Stomach smooth muscle (tissue), 2 donors: ENCODE data around the gene WDR76.
"Not testable (repeated sequence)": the region's sequence is repeated elsewhere in the genome, so short reads cannot be mapped to it uniquely, and the experiment has no call there.

ENCODE experiments used
- H3K27ac ChIP-seq: one replicate; pipeline ENCODE4 v1.7.0; 2013; ENCODE audit warnings: mild to moderate bottlenecking, low read length, inconsistent platforms
- H3K27me3 ChIP-seq, 2 donors: one replicate each; pipeline ENCODE4 v1.7.0; 2013; ENCODE audit warnings: low read length in 2 of 2; ENCODE audit not compliant: insufficient read depth in 2 of 2, control insufficient read depth in 1 of 2
- H3K36me3 ChIP-seq, 2 donors: one replicate each; pipeline ENCODE4 v1.7.0; 2013; ENCODE audit warnings: low read length in 2 of 2; ENCODE audit not compliant: control insufficient read depth in 2 of 2, insufficient read depth in 2 of 2
- H3K4me1 ChIP-seq: one replicate; pipeline ENCODE4 v1.7.0; 2013; ENCODE audit warnings: low read length; ENCODE audit not compliant: control insufficient read depth, insufficient read depth
- H3K4me3 ChIP-seq, 2 donors: one replicate each; pipeline ENCODE4 v1.7.0; 2013; ENCODE audit warnings: low read length in 2 of 2
- H3K9ac ChIP-seq, 2 donors: one replicate each; pipeline ENCODE4 v1.7.0; 2013; ENCODE audit warnings: low read length in 2 of 2, mild to moderate bottlenecking in 1 of 2
- H3K9me3 ChIP-seq, 2 donors: one replicate each; pipeline ENCODE4 v1.7.0; 2013; ENCODE audit warnings: low read length in 2 of 2; ENCODE audit not compliant: control insufficient read depth in 2 of 2
- donor health status: healthy.
- donor health status: Pancreatic carcinoma.

WDR76 gene

DNA sequence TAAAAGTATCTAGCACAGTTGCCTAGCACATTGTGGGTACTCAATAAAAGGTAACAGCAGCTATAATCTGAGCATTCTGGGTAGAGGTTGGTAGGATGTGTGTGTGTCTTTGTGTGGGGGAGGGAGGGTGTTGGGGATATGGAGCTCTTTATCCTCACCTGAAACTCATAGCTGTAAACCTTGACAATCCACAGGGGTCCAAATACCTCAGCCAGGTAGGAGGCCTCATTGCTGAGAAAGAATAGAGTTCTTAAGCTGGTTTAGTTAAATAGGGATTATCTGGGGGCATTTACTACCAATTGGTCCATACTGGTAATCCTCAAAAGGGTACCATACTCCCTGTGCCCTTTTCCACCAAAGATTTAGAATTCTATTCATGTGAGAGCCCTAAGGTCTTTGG is 30.8 kb upstream of the WDR76 start:
- Histone ChIP-seq H3K9ac (no peak overlapping the region), H3K27ac (no peak overlapping the region), H3K9me3 (no peaks in the 10 kb centered on the region), H3K27me3 (no peaks in the 10 kb centered on the region), H3K36me3 (peaks cover 41 to 44% of the 10 kb centered on the region in 2 donors), H3K4me3 (no peak overlapping the region), H3K4me1 (peaks cover 54% of the 10 kb centered on the region)

DNA sequence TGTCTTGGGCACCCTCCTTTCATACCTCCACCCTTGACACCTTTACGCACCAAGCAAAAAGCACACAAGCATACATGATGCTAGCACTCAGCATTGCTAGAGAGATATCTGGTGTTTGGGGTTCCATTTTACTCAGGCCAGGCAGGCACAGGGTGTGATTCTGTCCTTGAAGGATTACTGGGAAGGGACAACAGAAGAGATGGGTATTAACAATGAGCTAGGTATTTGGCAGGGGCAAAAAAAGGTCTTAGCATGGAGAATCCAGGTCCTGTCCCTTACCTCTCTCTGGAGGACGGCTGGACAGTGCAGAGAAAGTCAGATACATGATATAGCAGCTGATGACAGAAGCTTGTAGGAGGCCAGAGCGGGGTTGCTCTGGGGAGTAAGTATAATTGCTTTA is 30.2 kb upstream of the WDR76 start:
- H3K9me3 ChIP-seq, result no peaks in the 10 kb centered on the region
- H3K27me3 ChIP-seq, result no peaks in the 10 kb centered on the region
- no peak overlapping the region for H3K27ac ChIP-seq
- H3K36me3 ChIP-seq, result peaks cover 41 to 44% of the 10 kb centered on the region in 2 donors
- no peak overlapping the region for H3K4me3 ChIP-seq
- no peak overlapping the region for H3K9ac ChIP-seq
- H3K4me1 ChIP-seq, result peaks cover 58% of the 10 kb centered on the region

DNA sequence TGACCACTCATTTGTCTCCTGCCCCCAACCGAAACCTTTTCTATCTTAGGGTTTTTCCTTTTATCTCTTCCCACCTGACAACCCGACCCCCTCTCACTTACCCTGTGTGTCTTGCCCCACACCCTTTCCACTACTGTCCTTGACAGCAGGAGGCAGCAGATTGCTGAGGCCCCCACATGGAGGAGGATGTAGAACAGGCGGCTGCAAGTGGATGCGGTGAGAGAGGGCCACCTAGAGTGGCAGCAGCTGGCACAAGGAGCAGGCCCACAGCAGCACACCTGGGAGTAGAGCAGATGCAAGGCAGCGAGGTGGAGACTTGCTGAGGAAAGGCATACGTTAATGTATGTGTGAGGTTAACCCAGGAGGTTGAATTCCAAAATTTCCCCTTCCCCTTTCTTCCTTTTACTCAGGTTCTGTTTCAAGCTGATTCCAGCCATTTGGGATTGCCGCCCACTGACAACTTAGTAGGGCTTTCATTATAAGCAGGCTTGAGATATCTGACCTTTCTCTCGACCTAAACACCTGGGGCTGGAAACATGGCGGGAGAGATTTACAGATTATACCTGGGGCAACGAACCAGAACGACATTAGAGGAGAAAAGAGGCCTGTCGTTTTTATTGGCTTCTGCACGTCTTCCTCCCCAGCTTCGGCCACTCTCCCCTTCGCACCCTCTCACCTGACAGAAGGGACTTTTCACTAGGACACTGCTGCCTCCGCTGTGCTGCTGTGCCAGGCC is 27.4 kb upstream of the WDR76 start:
- H3K9me3 ChIP-seq, result no peaks in the 10 kb centered on the region
- H3K9ac ChIP-seq, result no peak overlapping the region
- peak overlapping the region in 1 of 2 donors; percentile 99 for H3K4me3 ChIP-seq
- peaks cover 42% of the 10 kb centered on the region for H3K4me1 ChIP-seq
- peak overlapping the region; percentile 92 for H3K27ac ChIP-seq
- H3K27me3 ChIP-seq, result no peaks in the 10 kb centered on the region
- H3K36me3 ChIP-seq, result peaks cover 34 to 35% of the 10 kb centered on the region in 2 donors

DNA sequence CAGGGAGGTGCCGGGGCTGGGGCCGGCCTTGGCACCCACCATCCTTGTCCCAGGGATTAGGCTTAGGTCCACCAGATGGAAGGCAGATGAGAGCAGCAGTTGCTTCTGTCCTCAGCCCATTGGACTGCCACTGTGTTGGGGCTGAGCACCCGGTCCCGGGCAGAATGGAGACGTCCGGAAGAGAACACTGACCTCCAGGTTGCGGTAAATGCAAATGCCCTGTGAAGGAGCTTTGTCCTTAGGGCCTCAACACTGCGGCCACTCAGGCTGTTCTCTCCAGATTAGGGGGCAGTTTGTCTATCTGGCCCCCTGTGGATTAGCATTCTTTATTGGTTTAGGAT is 26.9 kb upstream of the WDR76 start, which contains the start of gene SERINC4:
TSS of gene SERINC4 (minus strand) at position 276 of the 341 bp plus-strand sequence. CDS start at position 42, 234 bp downstream.
- Histone ChIP-seq H3K36me3 (peaks cover 34 to 36% of the 10 kb centered on the region in 2 donors), H3K9me3 (no peaks in the 10 kb centered on the region), H3K4me3 (peak within 1 kb of the TSS; percentile 89 to 99), H3K27me3 (no peaks in the 10 kb centered on the region), H3K9ac (peak within 1 kb of the TSS; percentile 76 to 92), H3K4me1 (peaks cover 37% of the 10 kb centered on the region), H3K27ac (peak within 1 kb of the TSS; percentile 92)

DNA sequence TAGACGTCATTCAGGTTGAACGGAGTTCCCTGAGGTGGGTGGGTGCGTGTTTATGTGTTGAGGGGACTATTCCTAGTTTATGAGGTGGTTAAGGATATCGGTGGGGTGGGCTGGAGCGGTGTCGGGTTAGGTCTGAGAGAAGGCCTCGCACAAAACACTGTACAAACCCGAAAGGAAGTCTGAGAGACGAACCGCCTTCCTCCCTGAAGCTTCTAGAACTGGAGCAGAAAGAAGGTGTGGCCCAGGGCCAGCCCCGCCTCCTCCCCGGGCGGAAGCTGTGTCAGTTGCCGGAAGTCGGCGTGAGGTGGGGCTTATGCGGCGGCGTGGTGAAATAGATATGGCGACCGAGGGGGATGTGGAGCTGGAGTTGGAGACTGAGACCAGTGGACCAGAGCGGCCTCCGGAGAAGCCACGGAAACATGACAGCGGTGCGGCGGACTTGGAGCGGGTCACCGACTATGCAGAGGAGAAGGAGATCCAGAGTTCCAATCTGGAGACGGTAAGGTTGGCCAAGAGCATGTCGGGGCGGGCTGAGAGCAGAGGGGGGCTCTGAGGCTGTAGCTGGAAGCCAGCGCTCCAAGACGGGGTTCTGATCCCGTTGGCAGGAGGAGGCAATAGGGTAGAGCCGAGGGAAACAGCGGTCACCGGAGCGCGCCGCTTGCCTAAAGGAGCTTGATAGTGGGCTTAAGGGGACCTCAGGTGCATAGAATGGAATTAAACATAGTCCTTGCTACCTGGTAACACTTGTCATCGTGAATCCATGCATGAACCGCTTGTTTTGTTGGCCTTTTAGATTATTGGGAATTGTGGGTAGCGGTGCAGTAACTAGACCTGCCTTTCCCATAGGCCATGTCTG is 26.3 kb upstream of the WDR76 start, which contains the start of gene HYPK:
TSS of gene HYPK (plus strand) at position 314 of the 856 bp plus-strand sequence. CDS start at position 338, 24 bp downstream.
- peak within 1 kb of the TSS; percentile 92 for H3K27ac ChIP-seq
- no peaks in the 10 kb centered on the region for H3K9me3 ChIP-seq
- H3K9ac ChIP-seq, result peak within 1 kb of the TSS; percentile 76 to 92
- peaks cover 32 to 33% of the 10 kb centered on the region in 2 donors for H3K36me3 ChIP-seq
- H3K4me1 ChIP-seq, result peaks cover 31% of the 10 kb centered on the region
- H3K27me3 ChIP-seq, result no peaks in the 10 kb centered on the region
- H3K4me3 ChIP-seq, result peak within 1 kb of the TSS; percentile 89 to 99

DNA sequence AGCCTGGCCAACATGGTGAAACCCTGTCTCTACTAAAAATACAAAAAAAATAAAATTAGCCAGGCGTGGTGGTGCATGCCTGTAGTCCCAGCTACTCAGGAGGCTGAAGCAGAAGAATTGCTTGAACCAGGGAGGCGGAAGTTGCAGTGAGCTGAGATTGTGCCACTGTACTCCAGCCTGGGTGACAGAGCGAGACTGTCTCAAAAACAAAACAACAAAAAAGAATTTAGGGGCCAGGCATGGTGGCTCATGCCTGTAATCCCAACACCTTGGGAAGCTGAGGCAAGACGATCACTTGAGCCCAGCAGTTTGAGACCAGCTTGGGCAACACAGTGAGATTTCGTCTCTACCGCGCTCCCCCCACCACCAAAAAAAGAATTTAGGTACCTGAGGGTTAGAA is 24.1 kb upstream of the WDR76 start:
- not testable (repeated sequence) for H3K9ac ChIP-seq, H3K27ac ChIP-seq, H3K4me3 ChIP-seq

DNA sequence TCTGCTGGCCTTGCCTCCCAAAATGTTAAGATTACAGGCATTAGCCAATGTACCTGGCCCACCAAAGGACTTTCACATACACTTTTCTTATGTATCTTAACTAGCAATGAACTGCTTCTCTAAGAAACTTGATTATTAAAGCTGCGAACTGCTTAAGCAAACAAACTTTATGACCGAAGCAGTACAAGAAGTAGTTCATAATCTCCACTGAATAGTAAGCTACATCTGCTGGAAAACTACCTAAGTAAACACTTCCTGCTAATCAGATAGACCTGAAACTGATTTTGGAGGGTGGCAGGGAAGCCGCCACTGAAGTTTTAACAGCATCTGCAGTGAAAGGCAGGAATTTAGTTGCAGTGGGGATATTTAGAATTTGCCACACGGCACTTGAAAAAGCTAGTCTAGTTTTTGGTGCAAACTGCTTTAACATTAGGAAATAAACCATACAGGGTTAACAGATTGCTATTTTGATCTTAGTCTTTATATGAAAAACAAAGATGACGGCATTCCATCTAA is 18.3 kb upstream of the WDR76 start:
- peaks cover 52 to 58% of the 10 kb centered on the region in 2 donors for H3K36me3 ChIP-seq

More for the DNA sequence above, 24.1 kb upstream of the WDR76 start:
- H3K36me3 ChIP-seq, result peaks cover 29 to 32% of the 10 kb centered on the region in 2 donors
- H3K9me3 ChIP-seq, H3K27me3 ChIP-seq: not testable (repeated sequence)
- peaks cover 25% of the 10 kb centered on the region for H3K4me1 ChIP-seq

DNA sequence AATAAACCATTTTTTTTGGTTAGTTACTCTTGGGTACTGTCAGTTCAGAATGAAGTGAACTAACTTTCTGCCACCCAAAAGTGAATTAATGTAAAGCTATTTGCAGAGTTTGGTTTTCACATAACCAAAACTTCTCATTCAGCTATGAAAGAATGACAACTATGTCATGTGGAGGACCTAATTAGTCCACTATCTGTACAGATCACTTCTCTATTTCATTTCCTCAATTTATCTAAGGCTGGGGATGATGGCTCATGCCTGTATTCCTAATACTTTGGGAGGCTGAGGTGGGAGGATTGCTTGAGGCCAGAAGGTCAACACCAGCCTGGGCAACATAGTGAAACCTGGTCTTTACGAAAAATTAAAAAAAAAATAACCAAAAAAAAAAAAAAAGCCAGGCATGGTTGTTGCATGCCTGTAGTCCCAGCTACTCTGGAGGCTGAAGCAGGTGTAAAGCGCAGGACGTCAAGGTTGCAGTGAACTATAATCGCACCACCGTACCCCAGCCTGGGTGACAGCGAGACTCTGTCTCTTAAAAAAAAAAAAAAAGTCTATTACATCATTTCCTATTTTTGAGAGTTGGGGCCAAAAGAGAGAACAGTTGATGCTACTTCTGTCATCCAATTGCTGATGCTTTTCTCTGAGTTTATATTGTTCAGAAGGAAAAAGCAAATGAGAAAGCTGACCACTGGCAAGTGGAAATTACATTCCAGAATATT is 17.7 kb upstream of the WDR76 start:
- Histone ChIP-seq H3K9me3 (no peaks in the 10 kb centered on the region), H3K4me3 (no peak overlapping the region), H3K4me1 (no peaks in the 10 kb centered on the region), H3K36me3 (peaks cover 57 to 59% of the 10 kb centered on the region in 2 donors), H3K27ac (no peak overlapping the region), H3K27me3 (no peaks in the 10 kb centered on the region), H3K9ac (no peak overlapping the region)

More for the DNA sequence above, 18.3 kb upstream of the WDR76 start:
- H3K9me3 ChIP-seq, result no peaks in the 10 kb centered on the region
- no peak overlapping the region for H3K4me3 ChIP-seq
- H3K27ac ChIP-seq, result no peak overlapping the region
- H3K9ac ChIP-seq, result no peak overlapping the region
- H3K27me3 ChIP-seq, result no peaks in the 10 kb centered on the region
- no peaks in the 10 kb centered on the region for H3K4me1 ChIP-seq

DNA sequence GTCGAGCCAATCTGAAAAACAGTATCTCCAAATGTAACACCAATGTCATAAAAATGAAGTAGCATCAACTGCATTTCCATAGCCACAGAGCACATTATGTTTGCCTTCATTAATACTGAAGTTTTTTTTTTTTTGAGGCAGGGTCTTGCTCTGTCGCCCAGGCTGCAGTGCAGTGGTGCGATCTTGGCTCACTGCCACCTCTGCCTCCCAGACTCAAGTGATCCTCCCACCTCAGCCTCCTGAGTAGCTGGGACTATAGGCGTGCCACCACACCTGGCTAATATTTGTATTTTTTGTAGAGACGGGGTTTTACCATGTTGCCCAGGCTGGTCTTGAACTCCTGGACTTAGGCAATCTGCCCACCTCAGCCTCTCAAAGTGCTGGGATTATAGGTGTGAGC is 11.7 kb upstream of the WDR76 start:
- H3K4me3 ChIP-seq, H3K9ac ChIP-seq, H3K27me3 ChIP-seq, H3K4me1 ChIP-seq, H3K9me3 ChIP-seq, H3K27ac ChIP-seq: not testable (repeated sequence)
- peaks cover 30 to 42% of the 10 kb centered on the region in 2 donors for H3K36me3 ChIP-seq

DNA sequence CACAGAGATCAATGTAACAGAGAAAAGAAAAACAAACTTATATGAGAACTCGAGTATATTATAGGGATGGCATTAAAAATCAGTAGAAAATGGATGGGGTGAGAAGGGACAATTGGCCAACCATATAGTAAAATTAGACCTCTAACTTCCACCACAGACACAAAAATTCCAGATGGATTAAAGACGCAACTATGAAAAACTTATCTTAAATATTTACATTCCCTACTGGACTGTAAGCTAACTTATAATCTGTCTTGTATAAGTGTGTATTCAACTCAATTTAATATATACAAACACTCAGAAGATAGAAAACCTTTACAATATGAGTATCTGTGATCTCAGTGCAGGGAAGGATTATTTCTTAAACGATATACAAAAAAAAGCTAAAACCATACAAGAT is 5.3 kb upstream of the WDR76 start:
- peaks cover 7 to 10% of the 10 kb centered on the region in 2 donors for H3K36me3 ChIP-seq
- no peak overlapping the region for H3K9ac ChIP-seq
- H3K9me3 ChIP-seq, result no peaks in the 10 kb centered on the region
- H3K27me3 ChIP-seq, result no peaks in the 10 kb centered on the region
- H3K4me1 ChIP-seq, result peaks cover 10% of the 10 kb centered on the region
- no peak overlapping the region for H3K4me3 ChIP-seq
- H3K27ac ChIP-seq, result no peak overlapping the region
